CD4-positive, alpha-beta memory T cell (primary cell): ENCODE data around the gene HOXA10. TPM values are rescaled to one million over a fixed set of nuclear protein-coding genes. Genes with fewer than 3 reads are reported as not detected.

Source experiments
- CTCF ChIA-PET: fragments of 350-600 bp; sonication (Branson Sonifier 250); formaldehyde crosslinking; loops from one replicate; lab custom pipeline; 2021; ENCODE audit warnings: inconsistent platforms; ENCODE audit not compliant: partially characterized antibody; lab: Charles Lee
- POLR2A ChIA-PET: fragments of 350-600 bp; sonication (Branson Sonifier 250); formaldehyde crosslinking; loops from one replicate; lab custom pipeline; 2021; ENCODE audit not compliant: partially characterized antibody; lab: Charles Lee
- DNase-seq, 5 donors: peaks; one replicate each; pipeline versions ENCODE4 v3.0.0 to v3.0.0-alpha.2; 2020 to 2022; ENCODE audit warnings: mixed read lengths in 1 of 5
- H3K27ac ChIP-seq: one replicate; pipeline ENCODE4 v1.7.0; 2013; ENCODE audit warnings: low read depth, low read length
- H3K27me3 ChIP-seq: 2 replicates; pipeline ENCODE4 v1.7.0; 2013; ENCODE audit warnings: mild to moderate bottlenecking, low read length, moderate library complexity; ENCODE audit not compliant: insufficient read depth
- H3K36me3 ChIP-seq: 2 replicates; pipeline ENCODE4 v1.7.0; 2013; ENCODE audit warnings: mild to moderate bottlenecking, low read length, moderate library complexity; ENCODE audit not compliant: insufficient read depth
- H3K4me1 ChIP-seq: 2 replicates; pipeline ENCODE4 v1.7.0; 2013; ENCODE audit warnings: mild to moderate bottlenecking, low read length, moderate library complexity; ENCODE audit not compliant: insufficient read depth
- H3K4me3 ChIP-seq, 2 donors: one replicate each; pipeline ENCODE4 v1.7.0; 2013; ENCODE audit warnings: low read length in 2 of 2, mild to moderate bottlenecking in 1 of 2
- H3K9me3 ChIP-seq, 2 donors: one replicate each; pipeline ENCODE4 v1.7.0; 2013; ENCODE audit warnings: low read length in 2 of 2, control low read depth in 1 of 2; ENCODE audit not compliant: control insufficient read depth in 1 of 2
- H3K27ac Mint-ChIP-seq, 7 donors: one replicate each; pipeline ENCODE4 v1.8.0; 2020 to 2021; ENCODE audit warnings: mixed read lengths in 7 of 7, mild to moderate bottlenecking in 6 of 7, inconsistent platforms in 3 of 7, moderate library complexity in 3 of 7
- H3K27me3 Mint-ChIP-seq, 2 donors: one replicate each; pipeline ENCODE4 v1.8.0; 2020 to 2021; ENCODE audit warnings: mixed read lengths in 2 of 2
- H3K36me3 Mint-ChIP-seq, 2 donors: one replicate each; pipeline ENCODE4 v1.8.0; 2020 to 2021; ENCODE audit warnings: mixed read lengths in 2 of 2, inconsistent platforms in 1 of 2, mild to moderate bottlenecking in 1 of 2
- H3K4me1 Mint-ChIP-seq, 4 donors: one replicate each; pipeline ENCODE4 v1.8.0; 2020 to 2021; ENCODE audit warnings: mixed read lengths in 4 of 4, mild to moderate bottlenecking in 1 of 4
- H3K4me3 Mint-ChIP-seq, 8 donors: one replicate each; pipeline ENCODE4 v1.8.0; 2020 to 2021; ENCODE audit warnings: mixed read lengths in 8 of 8, mild to moderate bottlenecking in 7 of 8, moderate library complexity in 6 of 8, inconsistent platforms in 3 of 8
- H3K9me3 Mint-ChIP-seq, 8 donors: one replicate each; pipeline ENCODE4 v1.8.0; 2020 to 2021; ENCODE audit warnings: mixed read lengths in 8 of 8, mild to moderate bottlenecking in 5 of 8, inconsistent platforms in 3 of 8, moderate library complexity in 1 of 8
- intact Hi-C: fragments of 100-400 bp; cut with micrococcal nuclease; formaldehyde crosslinking; loops from one replicate; pipeline ENCODE4 v1.15.1; 2023
- microRNA-seq: library from miRNA; unstranded; fragments of <30 nt; microRNA quantifications from one replicate; pipeline ENCODE4 v1.2.0, GENCODE V29; 2021; ENCODE audit warnings: borderline replicate concordance, borderline number of aligned reads, borderline microRNAs expressed, mixed read lengths
- polyA plus RNA-seq, 2 donors: library from polyadenylated mRNA; unstranded; fragments of 300-500 nt; fragmentation: Illumina TruSeq; gene quantifications; one replicate each; pipeline ENCODE4 v1.2.3, GENCODE V29; 2021
- total RNA-seq, 2 experiments: library from RNA; stranded (reverse); gene quantifications; one replicate each; pipeline ENCODE4 v1.2.3, GENCODE V29; 2021

HOXA10 gene
- total and polyA plus RNA-seq, 4 experiments from 2014 or later, result not detected

- H3K36me3 Mint-ChIP-seq, result no peaks in the 10 kb centered on the region
- H3K36me3 ChIP-seq, result no peaks in the 10 kb centered on the region
- H3K9me3 Mint-ChIP-seq, result no peaks in the 10 kb centered on the region
- H3K27me3 Mint-ChIP-seq, result peaks cover 20 to 31% of the 10 kb centered on the region in 2 donors
- no peaks in the 10 kb centered on the region for H3K9me3 ChIP-seq
- H3K27ac Mint-ChIP-seq, result no peak overlapping the region
- no peaks in the 10 kb centered on the region for H3K4me1 Mint-ChIP-seq
- H3K27me3 ChIP-seq, result peaks cover 4% of the 10 kb centered on the region
- DNase-seq, result no peak
- H3K4me3 Mint-ChIP-seq, result no peak overlapping the region
- intact Hi-C loops, result no loop called here
- no peaks in the 10 kb centered on the region for H3K4me1 ChIP-seq
- ChIA-PET POLR2A (no interaction called here), CTCF (no interaction called here)
- no peak overlapping the region for H3K27ac ChIP-seq
- H3K4me3 ChIP-seq, result no peak overlapping the region
These were observed 51.8 kb downstream of the HOXA10 start for GRCh38 chr7:27122077-27122910.

- intact Hi-C loops, result no loop called here
- H3K9me3 ChIP-seq, result no peaks in the 10 kb centered on the region
- no peak overlapping the region for H3K4me3 ChIP-seq
- H3K27me3 Mint-ChIP-seq, result peaks cover 16 to 25% of the 10 kb centered on the region in 2 donors
- ChIA-PET CTCF (no interaction called here), POLR2A (no interaction called here)
- no peaks in the 10 kb centered on the region for H3K4me1 Mint-ChIP-seq
- H3K4me1 ChIP-seq, result no peaks in the 10 kb centered on the region
- H3K4me3 Mint-ChIP-seq, result no peak overlapping the region
- no peaks in the 10 kb centered on the region for H3K36me3 ChIP-seq
- H3K27me3 ChIP-seq, result peaks cover 4% of the 10 kb centered on the region
- H3K27ac Mint-ChIP-seq, result no peak overlapping the region
- no peaks in the 10 kb centered on the region for H3K36me3 Mint-ChIP-seq
- DNase-seq, result no peak
- no peaks in the 10 kb centered on the region for H3K9me3 Mint-ChIP-seq
- H3K27ac ChIP-seq, result no peak overlapping the region
These were observed 52.4 kb downstream of the HOXA10 start for GRCh38 chr7:27121684-27122076.

Small RNAs within 50 kb of the gene (microRNA-seq; reads per million reads assigned to microRNA genes)
- 25.9 reads per million, percentile 52 among the genes with 10 or more reads in this experiment for gene MIR196B

Other genes with a start within 250 kb of the HOXA10 start
- under 1 TPM; 0.73 to 0.75 TPM for gene HOXA1, start 78.3 kb downstream of the HOXA10 start, total RNA-seq
- under 1 TPM; 0.49 to 0.68 TPM for gene HOXA1, start 78.3 kb downstream of the HOXA10 start, polyA plus RNA-seq
- gene HOXA2, start 71.6 kb downstream of the HOXA10 start, total RNA-seq, result not detected
- not detected for gene HOXA2, start 71.6 kb downstream of the HOXA10 start, polyA plus RNA-seq
- gene HOXA4, start 43.6 kb downstream of the HOXA10 start, total RNA-seq, result under 1 TPM in 1 of 2 experiments, not detected in 1; 0.19 TPM
- gene HOXA4, start 43.6 kb downstream of the HOXA10 start, polyA plus RNA-seq, result under 1 TPM in 1 of 2 donors, not detected in 1; 0.30 TPM
- gene HOXA5, start 30.6 kb downstream of the HOXA10 start, total RNA-seq, result not detected
- gene HOXA5, start 30.6 kb downstream of the HOXA10 start, polyA plus RNA-seq, result not detected
- gene HOXA6, start 26.5 kb downstream of the HOXA10 start, total RNA-seq, result not detected
- gene HOXA6, start 26.5 kb downstream of the HOXA10 start, polyA plus RNA-seq, result not detected
- gene HOXA3, start 21.7 kb downstream of the HOXA10 start, total RNA-seq, result not detected
- under 1 TPM in 1 of 2 donors, not detected in 1; 0.07 TPM for gene HOXA3, start 21.7 kb downstream of the HOXA10 start, polyA plus RNA-seq
- gene HOXA7, start 17.6 kb downstream of the HOXA10 start, total RNA-seq, result not detected
- gene HOXA7, start 17.6 kb downstream of the HOXA10 start, polyA plus RNA-seq, result not detected
- not detected for gene HOXA9, start 8.8 kb downstream of the HOXA10 start, total RNA-seq
- not detected for gene HOXA9, start 8.8 kb downstream of the HOXA10 start, polyA plus RNA-seq
- not detected for gene HOXA11, start 10.9 kb upstream of the HOXA10 start, total RNA-seq
- not detected for gene HOXA11, start 10.9 kb upstream of the HOXA10 start, polyA plus RNA-seq
- not detected for gene HOXA13, start 25.8 kb upstream of the HOXA10 start, total RNA-seq
- not detected for gene HOXA13, start 25.8 kb upstream of the HOXA10 start, polyA plus RNA-seq
- not detected for gene EVX1, start 68.5 kb upstream of the HOXA10 start, total RNA-seq
- not detected for gene EVX1, start 68.5 kb upstream of the HOXA10 start, polyA plus RNA-seq